Adipose tissue (tissue), 3 donors: ENCODE results near the gene SUGT1. TPM values are rescaled to one million over a fixed set of nuclear protein-coding genes. Genes with fewer than 3 reads are reported as not detected.
"Not testable (repeated sequence)": the region's sequence is repeated elsewhere in the genome, so short reads cannot be mapped to it uniquely, and the experiment has no call there.

Experiments used
- H3K27ac ChIP-seq: one replicate; pipeline ENCODE4 v1.5.1; 2013; ENCODE audit warnings: low read depth, low read length
- WGBS, 3 donors: extraction: QIAGEN DNeasy Blood & Tissue Kit; methylation state at CpG; one replicate each; pipeline ENCODE4 v1.1.7; 2013; 5-methylcytosine and 5-hydroxymethylcytosine counted together
- polyA plus RNA-seq, 3 donors: library from polyadenylated mRNA; stranded (reverse); fragments of 200-250 nt; gene quantifications; one replicate each; pipeline ENCODE4 v1.2.3, GENCODE V29; 2013
- donor health status: healthy with polysubstance abuse.
- donor health status: Bipolar disorder and iron deficiency.
- donor health status: healthy.

The SUGT1 gene
- polyA plus RNA-seq, 3 donors, result 26.8 to 44.2 (median 29.7) TPM

GRCh38 chr13:52721356-52721755, 68.7 kb downstream of the SUGT1 start:
- 90 to 96% (median 94%) methylated on average over 2 of the region's 2 CpGs for WGBS, 3 donors
- H3K27ac ChIP-seq, result not testable (repeated sequence)

GRCh38 chr13:52723181-52723580, 70.5 kb downstream of the SUGT1 start:
- H3K27ac ChIP-seq, result no peak overlapping the region
- WGBS, 3 donors, result 68 to 84% (median 78%) methylated on average over 4 of the region's 4 CpGs

DNA sequence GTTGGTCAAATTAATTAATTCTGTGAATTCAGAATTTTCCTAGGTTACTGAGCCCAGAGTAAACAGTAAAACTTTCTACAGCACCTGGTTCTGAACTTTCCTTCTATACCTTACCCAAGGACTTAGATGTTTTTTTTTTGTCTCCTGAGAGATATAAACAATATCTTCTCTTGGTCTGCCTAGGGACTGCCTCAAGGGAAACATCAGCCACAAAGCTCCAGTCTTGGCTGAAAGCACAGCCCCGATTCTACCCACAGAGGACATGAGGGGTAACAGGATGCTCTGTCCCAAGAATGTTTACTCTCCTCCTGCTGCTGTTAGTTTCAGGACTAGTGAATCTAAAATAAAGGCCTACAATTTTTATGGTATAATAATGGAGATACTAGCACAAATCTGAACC, 72.7 kb downstream of the SUGT1 start:
- no peak overlapping the region for H3K27ac ChIP-seq
- 78 to 85% (median 81%) methylated on average over 1 of the region's 1 CpG for WGBS, 3 donors

GRCh38 chr13:52726258-52726657, 73.6 kb downstream of the SUGT1 start:
- no peak overlapping the region for H3K27ac ChIP-seq
- WGBS, 3 donors, result 74 to 94% (median 89%) methylated on average over 2 of the region's 2 CpGs

DNA sequence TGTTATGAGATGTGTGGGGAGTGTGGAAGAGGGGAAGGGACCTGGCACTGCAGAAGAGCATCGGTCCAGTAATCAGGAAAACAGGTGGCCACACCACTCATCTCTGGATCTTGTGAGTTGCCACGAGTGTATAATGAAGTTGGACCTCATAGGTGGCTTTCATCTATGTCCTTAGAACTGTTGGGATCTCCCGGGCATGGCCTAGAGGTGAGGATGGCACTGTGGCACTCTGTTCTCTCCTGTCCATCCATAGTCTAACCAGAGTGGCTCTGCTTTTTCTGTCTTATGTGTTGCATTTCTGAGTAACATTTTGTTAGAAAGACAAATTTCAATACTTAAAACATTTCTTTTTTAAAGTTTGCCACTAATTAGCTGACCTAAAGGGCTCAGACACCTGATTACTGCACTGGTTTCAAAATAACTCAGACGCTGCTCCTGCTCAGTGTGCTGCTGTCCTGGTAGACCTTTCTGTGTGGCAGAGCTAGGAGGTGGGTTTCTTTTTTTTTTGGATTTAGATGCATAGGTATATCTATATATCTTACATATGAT, 81.5 kb downstream of the SUGT1 start:
- WGBS, 3 donors, result 79 to 86% (median 81%) methylated on average over 4 of the region's 4 CpGs
- H3K27ac ChIP-seq, result no peak overlapping the region

- WGBS, 3 donors, result 81 to 90% (median 87%) methylated on average over 2 of the region's 2 CpGs
- H3K27ac ChIP-seq, result no peak overlapping the region
Measured at GRCh38 chr13:52736891-52737290, 84.3 kb downstream of the SUGT1 start.

- H3K27ac ChIP-seq, result no peak overlapping the region
Measured at GRCh38 chr13:52737451-52737850, 84.8 kb downstream of the SUGT1 start.

DNA sequence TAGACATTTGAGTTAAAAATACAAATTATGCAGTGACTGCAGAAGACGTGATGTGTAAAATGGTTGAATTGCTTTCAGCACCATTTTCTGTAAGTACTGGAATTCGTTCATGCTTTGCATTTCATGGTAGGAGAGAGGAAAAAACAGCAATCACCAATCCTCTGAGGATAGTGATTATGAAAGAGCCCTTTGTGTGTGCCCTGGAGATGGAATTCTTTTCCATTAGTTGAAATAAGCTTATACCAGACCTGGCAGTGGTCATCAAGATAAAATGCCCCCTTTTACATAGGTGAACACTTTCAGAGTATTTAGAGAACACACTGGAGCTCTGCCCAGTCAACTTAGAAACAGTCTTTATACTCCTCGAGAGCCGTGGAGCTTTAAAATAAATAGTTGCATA, 85.3 kb downstream of the SUGT1 start:
- WGBS, 3 donors, result 66 to 86% (median 76%) methylated on average over 4 of the region's 4 CpGs

DNA sequence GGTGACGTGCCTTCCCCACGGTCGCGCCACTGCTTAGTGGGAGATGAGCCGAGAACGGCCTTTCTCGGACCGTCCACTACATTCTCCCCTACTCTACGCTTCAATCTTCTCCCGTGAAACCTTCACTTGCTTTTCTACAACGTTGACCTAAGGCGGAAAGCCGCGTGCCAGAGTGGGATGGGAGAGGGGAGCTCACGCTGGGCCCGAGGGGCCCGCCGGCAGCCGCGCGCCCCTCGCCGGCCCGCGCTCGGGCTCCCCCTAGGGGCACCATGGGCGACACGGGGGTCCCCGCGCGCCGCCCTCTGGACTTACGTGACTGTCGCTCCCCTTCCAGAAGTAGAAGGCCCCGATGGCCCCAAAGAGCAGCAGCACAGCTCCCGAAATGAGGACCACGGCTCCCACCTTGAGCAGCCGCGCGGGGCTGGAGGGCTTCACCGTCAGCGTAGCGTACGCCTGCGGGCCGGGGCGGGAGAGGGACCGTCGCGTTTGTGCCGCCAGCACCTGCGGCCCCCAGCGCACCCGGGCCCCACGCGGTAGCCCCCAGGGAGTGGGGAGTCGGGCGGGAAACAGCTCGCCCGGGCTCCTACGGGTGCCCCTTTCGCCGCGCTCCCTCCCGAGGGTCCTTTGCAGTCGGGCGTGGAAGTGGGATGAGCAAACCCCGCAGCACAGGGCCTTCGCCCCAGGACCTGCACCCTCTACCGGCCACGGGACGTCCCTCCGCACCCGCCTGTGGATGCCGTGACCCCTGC, 86.3 kb downstream of the SUGT1 start:
- H3K27ac ChIP-seq, result no peak overlapping the region
- 4 to 7% (median 7%) methylated on average over 68 to 75 of the region's 75 CpGs for WGBS, 3 donors

More for the DNA sequence above, 85.3 kb downstream of the SUGT1 start:
- no peak overlapping the region for H3K27ac ChIP-seq

- 6 to 8% (median 8%) methylated on average over 23 to 34 of the region's 34 CpGs for WGBS, 3 donors
Measured at GRCh38 chr13:52739468-52740071, 86.9 kb downstream of the SUGT1 start, which contains the start of gene CNMD. Gene CNMD (minus strand): TSS chr13:52739820. CDS start chr13:52739701, 119 bp downstream.

GRCh38 chr13:52743569-52743968, 90.9 kb downstream of the SUGT1 start:
- 67 to 85% (median 71%) methylated on average over 1 of the region's 1 CpG for WGBS, 3 donors
- no peak overlapping the region for H3K27ac ChIP-seq

More at GRCh38 chr13:52739468-52740071, 86.9 kb downstream of the SUGT1 start, which contains the start of gene CNMD:
- no peak within 1 kb of the TSS for H3K27ac ChIP-seq

DNA sequence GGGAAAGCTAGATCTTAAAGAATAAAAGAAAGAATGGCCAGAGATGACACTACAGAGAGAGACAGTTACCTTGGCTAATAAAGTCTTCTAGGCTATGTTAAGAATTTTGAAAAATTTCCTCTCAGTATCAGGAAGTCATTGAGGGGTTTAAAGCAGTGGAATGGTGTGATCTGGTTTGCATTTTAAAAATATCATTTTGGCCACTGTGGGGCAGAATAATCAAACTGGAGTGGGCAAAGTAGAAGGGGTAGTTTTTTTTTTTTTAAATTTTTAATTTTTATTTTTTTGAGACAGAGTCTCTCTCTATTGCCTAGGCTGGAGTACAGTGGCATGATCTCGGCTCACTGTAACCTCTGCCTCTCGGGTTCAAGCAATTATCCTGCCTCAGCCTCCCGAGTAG, 91.4 kb downstream of the SUGT1 start:
- WGBS, 3 donors, result 92 to 95% (median 95%) methylated on average over 3 of the region's 3 CpGs
- H3K27ac ChIP-seq, result no peak overlapping the region

DNA sequence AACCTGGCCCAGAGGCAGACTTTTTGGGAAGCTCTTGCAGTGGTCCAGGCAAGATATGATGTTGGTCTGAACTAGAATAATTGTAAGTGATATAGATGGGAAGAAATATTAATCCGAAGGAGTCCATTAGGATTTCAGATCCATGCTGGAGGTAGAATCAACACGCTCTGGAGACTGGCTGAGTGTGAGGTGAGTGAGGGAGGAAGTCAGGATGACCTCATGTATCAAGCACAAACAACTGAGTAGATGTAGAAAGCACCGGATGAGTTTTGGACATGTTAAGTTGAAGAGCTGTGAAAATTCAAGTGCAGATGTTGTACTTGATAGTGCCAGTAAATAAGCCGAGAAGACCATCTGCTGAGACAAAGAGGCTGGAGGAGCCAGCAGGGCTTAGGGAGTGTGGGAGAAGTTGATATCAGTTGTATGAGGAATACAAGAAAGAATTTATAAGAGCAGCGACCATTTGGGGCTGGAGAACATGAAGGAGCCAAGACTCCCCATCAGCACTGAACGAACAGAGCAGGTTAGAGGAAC, 92.3 kb downstream of the SUGT1 start:
- 68 to 71% (median 69%) methylated on average over 6 of the region's 6 CpGs for WGBS, 3 donors

GRCh38 chr13:52746141-52746540, 93.5 kb downstream of the SUGT1 start:
- 53 to 76% (median 68%) methylated on average over 3 of the region's 3 CpGs for WGBS, 3 donors
- no peak overlapping the region for H3K27ac ChIP-seq

More for the DNA sequence above, 92.3 kb downstream of the SUGT1 start:
- H3K27ac ChIP-seq, result no peak overlapping the region

DNA sequence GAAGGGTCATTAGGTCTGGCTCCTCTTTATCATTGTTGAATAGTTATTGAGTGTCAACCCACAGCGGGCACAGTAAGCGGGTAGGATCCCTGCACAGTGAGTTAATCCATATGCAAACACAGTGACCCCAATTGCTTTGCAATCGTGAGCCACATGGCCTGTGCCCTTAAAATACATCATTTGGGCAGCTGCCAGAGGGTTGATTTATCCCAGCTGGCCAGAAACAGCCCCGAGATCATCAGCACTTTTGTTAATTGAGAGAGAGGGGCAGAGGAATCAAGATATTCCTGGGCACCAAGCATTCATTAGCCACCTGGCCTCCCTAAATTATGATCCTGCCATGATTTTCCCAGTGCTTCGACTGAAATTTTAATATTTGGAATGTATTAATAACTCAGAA, 96.8 kb downstream of the SUGT1 start:
- H3K27ac ChIP-seq, result no peak overlapping the region
- WGBS, 3 donors, result 41 to 46% (median 41%) methylated on average over 5 of the region's 5 CpGs

Other genes starting within 250 kb of the SUGT1 start
- 1 to 10 TPM; 1.3 to 5.1 (median 4.4) TPM for gene THSD1, start 246.7 kb upstream of the SUGT1 start, polyA plus RNA-seq
- gene VPS36, start 202.2 kb upstream of the SUGT1 start, polyA plus RNA-seq, result 10 to 100 TPM; 12.7 to 21.5 (median 13.5) TPM
- gene CKAP2, start 197.4 kb upstream of the SUGT1 start, polyA plus RNA-seq, result 1 to 10 TPM in 2 of 3 donors, under 1 TPM in 1; 0.66 to 1.8 (median 1.3) TPM
- gene HNRNPA1L2, start 10.4 kb upstream of the SUGT1 start, polyA plus RNA-seq, result 1 to 10 TPM; 3.2 to 6.4 (median 3.7) TPM
- under 1 TPM in 1 of 3 donors, not detected in 2; 0.52 TPM for gene CNMD, start 87.0 kb downstream of the SUGT1 start, polyA plus RNA-seq
- under 1 TPM in 2 of 3 donors, not detected in 1; 0.06 to 0.07 TPM for gene PCDH8, start 195.8 kb downstream of the SUGT1 start, polyA plus RNA-seq